SK-N-SH (cell line): Measurements from ENCODE around the gene NCS1.

Source experiments
- CHD2 ChIP-seq: fragments of 150-350 bp; IDR thresholded peaks from 2 replicates; pipeline ENCODE4 v1.6.1; 2018; ENCODE audit warnings: low read length; ENCODE audit not compliant: partially characterized antibody
- EP300 ChIP-seq, 2 experiments: IDR thresholded peaks; 2 replicates each; pipeline versions ENCODE4 v1.4.0 to v1.6.1; 2012; ENCODE audit warnings: borderline replicate concordance in 1 of 2, low read depth in 1 of 2, low read length in 1 of 2
- JUND ChIP-seq: IDR thresholded peaks from 2 replicates; pipeline ENCODE4 v1.4.0; 2012
- MXI1 ChIP-seq: IDR thresholded peaks from 2 replicates; pipeline ENCODE4 v1.6.1; 2012; ENCODE audit warnings: mild to moderate bottlenecking, low read depth, low read length, improper control_type of control experiment
- NFIC ChIP-seq: IDR thresholded peaks from 2 replicates; pipeline ENCODE4 v1.4.0; 2012; ENCODE audit warnings: borderline replicate concordance
- NRF1 ChIP-seq: IDR thresholded peaks from 2 replicates; pipeline ENCODE4 v1.6.1; 2012; ENCODE audit warnings: low read depth, mild to moderate bottlenecking, low read length
- POLR2AphosphoS5 ChIP-seq: IDR thresholded peaks from 2 replicates; pipeline ENCODE4 v1.6.1; 2012; ENCODE audit warnings: low read depth, low read length
- RCOR1 ChIP-seq: fragments of 150-350 bp; IDR thresholded peaks from 2 replicates; pipeline ENCODE4 v1.6.1; 2017; ENCODE audit warnings: antibody characterized with exemption, low read length
- YY1 ChIP-seq: IDR thresholded peaks from 2 replicates; pipeline ENCODE4 v1.4.0; 2012; ENCODE audit warnings: low read depth, mild to moderate bottlenecking
- TF ChIP-seq, protein P1 (sequence below): fragments of 200-600 bp; sonication (generic); IDR thresholded peaks from 2 replicates; pipeline ENCODE4 v1.6.1; 2017; ENCODE audit warnings: antibody characterized with exemption, mild to moderate bottlenecking, moderate library complexity

DNA sequence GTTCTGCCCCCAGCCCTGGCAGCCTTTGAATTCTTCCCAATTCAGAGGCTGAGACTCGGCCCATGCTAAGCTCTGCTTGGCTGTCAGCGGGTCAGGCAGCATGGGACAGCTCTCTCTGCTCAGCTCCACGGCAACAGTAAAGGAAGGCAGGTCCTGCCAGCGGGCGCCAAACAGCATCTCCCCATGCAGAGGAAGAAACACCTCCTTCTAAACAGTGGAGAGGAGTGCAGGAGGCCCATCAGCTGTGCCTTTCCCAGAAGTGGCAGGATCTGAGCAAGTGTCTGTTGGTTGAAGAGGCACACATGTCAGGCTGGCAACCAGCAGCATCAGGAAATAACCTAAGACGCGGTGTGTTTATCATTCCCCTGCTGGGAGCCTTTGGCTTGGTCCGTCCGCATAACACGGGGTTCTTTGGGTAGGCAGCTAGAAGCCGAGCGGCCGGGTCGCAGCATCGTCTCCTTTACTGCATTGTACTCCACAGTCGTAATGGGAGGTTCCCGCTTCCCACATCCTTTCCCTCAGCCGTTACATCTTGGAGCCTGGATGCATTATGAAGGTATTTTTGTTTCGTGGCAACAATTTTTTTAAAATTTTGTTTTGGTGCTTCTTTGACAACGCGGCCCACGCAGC is 42.7 kb upstream of the NCS1 start:
- no peak for TF ChIP-seq EP300 (IDR thresholded peaks at IDR 0.05; ENCODE audit: borderline replicate concordance in 1 of 2, low read depth in 1 of 2, low read length in 1 of 2)
- no peak for TF ChIP-seq RCOR1
- no peak for TF ChIP-seq MXI1
- TF ChIP-seq JUND, result no peak
- TF ChIP-seq, protein P1, sequence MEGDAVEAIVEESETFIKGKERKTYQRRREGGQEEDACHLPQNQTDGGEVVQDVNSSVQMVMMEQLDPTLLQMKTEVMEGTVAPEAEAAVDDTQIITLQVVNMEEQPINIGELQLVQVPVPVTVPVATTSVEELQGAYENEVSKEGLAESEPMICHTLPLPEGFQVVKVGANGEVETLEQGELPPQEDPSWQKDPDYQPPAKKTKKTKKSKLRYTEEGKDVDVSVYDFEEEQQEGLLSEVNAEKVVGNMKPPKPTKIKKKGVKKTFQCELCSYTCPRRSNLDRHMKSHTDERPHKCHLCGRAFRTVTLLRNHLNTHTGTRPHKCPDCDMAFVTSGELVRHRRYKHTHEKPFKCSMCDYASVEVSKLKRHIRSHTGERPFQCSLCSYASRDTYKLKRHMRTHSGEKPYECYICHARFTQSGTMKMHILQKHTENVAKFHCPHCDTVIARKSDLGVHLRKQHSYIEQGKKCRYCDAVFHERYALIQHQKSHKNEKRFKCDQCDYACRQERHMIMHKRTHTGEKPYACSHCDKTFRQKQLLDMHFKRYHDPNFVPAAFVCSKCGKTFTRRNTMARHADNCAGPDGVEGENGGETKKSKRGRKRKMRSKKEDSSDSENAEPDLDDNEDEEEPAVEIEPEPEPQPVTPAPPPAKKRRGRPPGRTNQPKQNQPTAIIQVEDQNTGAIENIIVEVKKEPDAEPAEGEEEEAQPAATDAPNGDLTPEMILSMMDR, result no peak
- TF ChIP-seq NRF1, result no peak
- TF ChIP-seq YY1, result no peak
- no peak for TF ChIP-seq NFIC
- no peak for TF ChIP-seq CHD2
- TF ChIP-seq POLR2AphosphoS5, result no peak
